Endothelial cell of umbilical vein (primary cell): ENCODE results near the gene BAG3. TPM values are rescaled to one million over a fixed set of nuclear protein-coding genes. Genes with fewer than 3 reads are reported as not detected.

ENCODE experiments used
- BruUV-seq: library from RNA; stranded (reverse); fragments of 400-500 nt; replicated peaks from 2 replicates; lab custom pipeline; 2021; lab: Mats Ljungman, UMichigan
- CTCF ChIA-PET: fragments of 300-600, 350-600 bp; sonication (Branson Sonifier 250); formaldehyde crosslinking; loops from one replicate; lab custom pipeline; 2021; ENCODE audit warnings: antibody characterized with exemption, inconsistent platforms; lab: Charles Lee
- POLR2A ChIA-PET: fragments of 300-600, 350-600 bp; sonication (Branson Sonifier 250); formaldehyde crosslinking; loops from one replicate; lab custom pipeline; 2021; ENCODE audit warnings: antibody characterized with exemption, inconsistent platforms; lab: Charles Lee
- DNase-seq: peaks from one replicate; pipeline ENCODE4 v3.0.0-alpha.2; 2011; ENCODE audit warnings: low read depth, low spot score
- FAIRE-seq: peaks from 2 replicates; lab custom pipeline; 2011; peaks lifted over from hg19 to GRCh38; lab: Jason Lieb, UNC
- H2AFZ ChIP-seq: 2 replicates; pipeline ENCODE4 v1.6.0; 2012; ENCODE audit warnings: low read depth, low read length, control low read depth, inconsistent platforms
- H3K27ac ChIP-seq: 2 replicates; pipeline ENCODE4 v1.5.1; 2011; ENCODE audit warnings: low read depth, mild to moderate bottlenecking, control low read depth, low read length, moderate library complexity; ENCODE audit not compliant: insufficient read depth
- H3K27me3 ChIP-seq, 2 experiments: 2 replicates each; pipeline versions ENCODE4 v1.6.0 to v1.6.1; 2011; ENCODE audit warnings: low read length in 2 of 2, mixed read lengths in 1 of 2; ENCODE audit not compliant: control insufficient read depth in 2 of 2, insufficient read depth in 2 of 2
- H3K36me3 ChIP-seq, 2 experiments: 2 replicates in 1 of 2; 3 replicates in 1 of 2; pipeline ENCODE4 v1.5.1; 2011; ENCODE audit warnings: low read length in 2 of 2, mild to moderate bottlenecking in 1 of 2, moderate library complexity in 1 of 2; ENCODE audit not compliant: control insufficient read depth in 2 of 2, insufficient read depth in 2 of 2; ENCODE audit errors: extremely low read depth in 1 of 2
- H3K4me1 ChIP-seq: 3 replicates; pipeline ENCODE4 v1.5.1; 2011; ENCODE audit warnings: mild to moderate bottlenecking, low read length; ENCODE audit not compliant: control insufficient read depth, insufficient read depth; ENCODE audit errors: extremely low read depth
- H3K4me2 ChIP-seq: 2 replicates; pipeline ENCODE4 v1.6.1; 2011; ENCODE audit warnings: low read length, control low read depth, mixed read lengths; ENCODE audit not compliant: insufficient read depth
- H3K4me3 ChIP-seq, 3 experiments: fragments of 200-600 bp in 1 of 3; sonication (generic), shearing (Covaris generic) in 1 of 3; replicated peaks in 1 of 3; 2 replicates each; pipeline ENCODE4 v1.5.1; 2011 to 2016; ENCODE audit warnings: control low read depth in 3 of 3, low read length in 3 of 3, mild to moderate bottlenecking in 2 of 3, inconsistent platforms in 1 of 3, low read depth in 1 of 3, moderate library complexity in 1 of 3; ENCODE audit not compliant: insufficient read depth in 1 of 3
- H3K79me2 ChIP-seq: 2 replicates; pipeline ENCODE4 v1.6.0; 2012; ENCODE audit warnings: low read length, inconsistent platforms; ENCODE audit not compliant: control insufficient read depth, insufficient read depth
- H3K9ac ChIP-seq: replicated peaks from 2 replicates; pipeline ENCODE3; 2011; ENCODE audit warnings: low read length, control low read depth; ENCODE audit not compliant: insufficient read depth; ENCODE audit errors: extremely low read depth
- H3K9me1 ChIP-seq: replicated peaks from 3 replicates; pipeline ENCODE4 v1.6.0; 2011; ENCODE audit warnings: mild to moderate bottlenecking, low read length; ENCODE audit not compliant: control insufficient read depth, insufficient read depth; ENCODE audit errors: extremely low read depth
- H3K9me3 ChIP-seq: replicated peaks from 2 replicates; pipeline ENCODE4 v1.5.1; 2012; ENCODE audit warnings: low read length, inconsistent platforms; ENCODE audit not compliant: control insufficient read depth, insufficient read depth
- H4K20me1 ChIP-seq: replicated peaks from 2 replicates; pipeline ENCODE3; 2011; ENCODE audit warnings: mild to moderate bottlenecking, low read length; ENCODE audit not compliant: control insufficient read depth, insufficient read depth; ENCODE audit errors: extremely low read depth
- EZH2 ChIP-seq: IDR thresholded peaks from 2 replicates; pipeline ENCODE4 v1.6.1; 2012; ENCODE audit warnings: borderline replicate concordance, low read depth, mild to moderate bottlenecking, moderate library complexity, low read length, inconsistent platforms; ENCODE audit not compliant: severe bottlenecking
- FOS ChIP-seq: IDR thresholded peaks from 2 replicates; pipeline ENCODE4 v1.6.1; 2011; ENCODE audit warnings: mild to moderate bottlenecking, low read length, moderate library complexity, borderline replicate concordance; ENCODE audit not compliant: insufficient read depth
- GATA2 ChIP-seq: IDR thresholded peaks from 2 replicates; pipeline ENCODE4 v1.7.0; 2011; ENCODE audit warnings: low read depth, mild to moderate bottlenecking, moderate library complexity, mixed read lengths, low read length; ENCODE audit not compliant: insufficient read length, insufficient read depth
- JUN ChIP-seq: IDR thresholded peaks from 2 replicates; pipeline ENCODE4 v1.6.1; 2011; ENCODE audit warnings: borderline replicate concordance, low read depth; ENCODE audit not compliant: insufficient read length, insufficient read depth
- MAX ChIP-seq: IDR thresholded peaks from 2 replicates; pipeline ENCODE4 v1.6.1; 2011; ENCODE audit not compliant: insufficient read depth, insufficient read length
- MYC ChIP-seq: IDR thresholded peaks from one replicate; pipeline ENCODE4 v1.6.1; 2011; ENCODE audit warnings: mild to moderate bottlenecking, low read depth, low read length
- POLR2A ChIP-seq: IDR thresholded peaks from 2 replicates; pipeline ENCODE4 v1.6.1; 2012; ENCODE audit warnings: low read depth, mild to moderate bottlenecking, control low read depth, low read length
- POLR2AphosphoS5 ChIP-seq: IDR thresholded peaks from 2 replicates; pipeline ENCODE4 v1.6.1; 2012; ENCODE audit warnings: low read depth, mild to moderate bottlenecking, control low read depth, low read length, moderate library complexity; ENCODE audit not compliant: insufficient read depth
- dilution Hi-C: fragments of 300-500 bp; cut with MboI; formaldehyde crosslinking; loops from one replicate; pipeline ENCODE4 v1.15.0; 2019; ENCODE audit warnings: low sequenced_read_pairs; ENCODE audit not compliant: extremely low pct_ligation_motif_present
- intact Hi-C: fragments of 100-400 bp; cut with micrococcal nuclease; formaldehyde crosslinking; loops from one replicate; pipeline ENCODE4 v1.10.0; 2022
- polyA plus RNA-seq, 4 experiments: library from polyadenylated mRNA; depleted of rRNA in 3 of 4; stranded (reverse) in 3 of 4; unstranded in 1 of 4; fragments of >200 nt; gene quantifications; 2 replicates each; pipeline versions ENCODE4 v1.2.1 to v1.2.3, GENCODE V29; 2011 to 2012; ENCODE audit warnings: missing spikeins in 1 of 4
- total RNA-seq: library from RNA; stranded (reverse); gene quantifications from 2 replicates; pipeline ENCODE4 v1.2.3, GENCODE V29; 2021
- TF ChIP-seq, protein P1 (sequence below), 2 donors: IDR thresholded peaks; 1 replicate in 1 of 2; 2 replicates in 1 of 2; pipeline ENCODE4 v1.5.1; 2011; ENCODE audit warnings: low read length in 2 of 2, mild to moderate bottlenecking in 2 of 2, moderate library complexity in 2 of 2, control low read depth in 1 of 2, inconsistent platforms in 1 of 2, low read depth in 1 of 2; ENCODE audit not compliant: insufficient read depth in 1 of 2; ENCODE audit errors: extremely low read depth in 1 of 2

Gene BAG3
- total and polyA plus RNA-seq, 2 donors (not counting 3 experiments of a cell fraction or from before 2014, with no cell fraction given), result 25.2 to 66.7 TPM

- H3K9ac ChIP-seq, result no peak overlapping the region
- dilution Hi-C loops (no loop called here), intact Hi-C loops (no loop called here)
- peaks cover 3% of the 10 kb centered on the region for H4K20me1 ChIP-seq
- peaks cover 2 to 7% of the 10 kb centered on the region in 2 experiments for H3K36me3 ChIP-seq
- no peak for TF ChIP-seq POLR2A
- no peak for TF ChIP-seq MYC
- CTCF ChIA-PET, result interaction anchor here (1.1 to 2.1 kb wide), 4 partner anchors 8 to 64 kb away, joined by 3 to 15 read pairs (median 4); no protein-coding TSS in a partner anchor
- H2AFZ ChIP-seq, result no peak overlapping the region
- no TSS peak for BruUV-seq
- H3K4me1 ChIP-seq, result peaks cover 14% of the 10 kb centered on the region
- POLR2A ChIA-PET, result no interaction called here
- H3K27ac ChIP-seq, result no peak overlapping the region
- peaks cover 92% of the 10 kb centered on the region for H3K79me2 ChIP-seq
- H3K9me1 ChIP-seq, result no peaks in the 10 kb centered on the region
- H3K9me3 ChIP-seq, result no peaks in the 10 kb centered on the region
- no peak overlapping the region for H3K4me3 ChIP-seq
- no peaks in the 10 kb centered on the region for H3K27me3 ChIP-seq
- no peak for FAIRE-seq
- DNase-seq, result no peak
- H3K4me2 ChIP-seq, result no peak overlapping the region
Measured at GRCh38 chr10:119665901-119666708, 14.9 kb downstream of the BAG3 start.

GRCh38 chr10:119666709-119667004 lies 15.5 kb downstream of the BAG3 start:
- no peak overlapping the region for H3K4me2 ChIP-seq
- DNase-seq (no peak), FAIRE-seq (peak; percentile 58)
- dilution Hi-C loops, result no loop called here
- H3K27ac ChIP-seq, result no peak overlapping the region
- H3K4me1 ChIP-seq, result peaks cover 14% of the 10 kb centered on the region
- TF ChIP-seq MAX, result no peak
- TF ChIP-seq EZH2, result no peak
- TF ChIP-seq MYC, result no peak
- TF ChIP-seq POLR2A, result no peak
- no peak for TF ChIP-seq FOS
- TF ChIP-seq GATA2, result no peak
- TF ChIP-seq, protein P1, sequence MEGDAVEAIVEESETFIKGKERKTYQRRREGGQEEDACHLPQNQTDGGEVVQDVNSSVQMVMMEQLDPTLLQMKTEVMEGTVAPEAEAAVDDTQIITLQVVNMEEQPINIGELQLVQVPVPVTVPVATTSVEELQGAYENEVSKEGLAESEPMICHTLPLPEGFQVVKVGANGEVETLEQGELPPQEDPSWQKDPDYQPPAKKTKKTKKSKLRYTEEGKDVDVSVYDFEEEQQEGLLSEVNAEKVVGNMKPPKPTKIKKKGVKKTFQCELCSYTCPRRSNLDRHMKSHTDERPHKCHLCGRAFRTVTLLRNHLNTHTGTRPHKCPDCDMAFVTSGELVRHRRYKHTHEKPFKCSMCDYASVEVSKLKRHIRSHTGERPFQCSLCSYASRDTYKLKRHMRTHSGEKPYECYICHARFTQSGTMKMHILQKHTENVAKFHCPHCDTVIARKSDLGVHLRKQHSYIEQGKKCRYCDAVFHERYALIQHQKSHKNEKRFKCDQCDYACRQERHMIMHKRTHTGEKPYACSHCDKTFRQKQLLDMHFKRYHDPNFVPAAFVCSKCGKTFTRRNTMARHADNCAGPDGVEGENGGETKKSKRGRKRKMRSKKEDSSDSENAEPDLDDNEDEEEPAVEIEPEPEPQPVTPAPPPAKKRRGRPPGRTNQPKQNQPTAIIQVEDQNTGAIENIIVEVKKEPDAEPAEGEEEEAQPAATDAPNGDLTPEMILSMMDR (IDR thresholded peaks at IDR 0.05; ENCODE audit: extremely low read depth in 1 of 2, insufficient read depth in 1 of 2, low read depth in 1 of 2, low read length in 2 of 2), result no peak
- no peak for TF ChIP-seq JUN
- TF ChIP-seq POLR2AphosphoS5, result no peak
- CTCF ChIA-PET, result interaction anchor here (1.1 to 2.1 kb wide), 4 partner anchors 9 to 64 kb away, joined by 3 to 15 read pairs (median 4); no protein-coding TSS in a partner anchor
- intact Hi-C loops, result loop anchor here (1.0 kb wide), 1 partner anchor 8 kb away; no protein-coding TSS in a partner anchor
- no peaks in the 10 kb centered on the region for H3K9me1 ChIP-seq
- H3K27me3 ChIP-seq, result no peaks in the 10 kb centered on the region
- no peaks in the 10 kb centered on the region for H3K9me3 ChIP-seq
- peaks cover 7 to 9% of the 10 kb centered on the region in 2 experiments for H3K36me3 ChIP-seq
- H4K20me1 ChIP-seq, result peaks cover 3% of the 10 kb centered on the region
- no peak overlapping the region for H2AFZ ChIP-seq
- peaks cover 91% of the 10 kb centered on the region for H3K79me2 ChIP-seq
- BruUV-seq, result no TSS peak
- no peak overlapping the region for H3K4me3 ChIP-seq
- no peak overlapping the region for H3K9ac ChIP-seq
- POLR2A ChIA-PET, result no interaction called here
